ENCODE measurements around the gene COL5A3.

GRCh38 chr19:10036601-10037071 lies 26.3 kb upstream of the COL5A3 start:
- TF ChIP-seq POLR2A (IDR thresholded peaks at IDR 0.05) (no peak), CTCF (IDR thresholded peaks at IDR 0.05) (no peak)

All from body of pancreas (tissue), 4 donors.